Fibroblast of the aortic adventitia (primary cell): ENCODE results near the gene TMEM94. TPM values are rescaled to one million over a fixed set of nuclear protein-coding genes. Genes with fewer than 3 reads are reported as not detected.

Experiments used
- DNase-seq: peaks from one replicate; pipeline ENCODE4 v3.0.0-alpha.2; 2010; ENCODE audit warnings: low read depth
- H3K4me3 ChIP-seq: 2 replicates; pipeline ENCODE4 v1.5.1; 2011; ENCODE audit warnings: low read depth, mild to moderate bottlenecking, control low read depth, low read length, moderate library complexity
- CTCF ChIP-seq: IDR thresholded peaks from 2 replicates; pipeline ENCODE4 v1.5.1; 2011; ENCODE audit warnings: mild to moderate bottlenecking, low read length, control low read depth, inconsistent platforms; ENCODE audit not compliant: insufficient read depth
- total RNA-seq: library from RNA; depleted of rRNA; stranded (reverse); fragments of >200 nt; gene quantifications from 2 replicates; pipeline ENCODE4 v1.2.3, GENCODE V29; 2012; ENCODE audit warnings: low replicate concordance

TMEM94 gene
- total RNA-seq, 1 donor: 29.7 TPM

GRCh38 chr17:75540923-75541503 lies 84.6 kb downstream of the TMEM94 start:
- DNase-seq: no peak
- no peak overlapping the region for H3K4me3 ChIP-seq
- TF ChIP-seq CTCF: no peak

- no peak for TF ChIP-seq CTCF
- no peak overlapping the region for H3K4me3 ChIP-seq
- DNase-seq: no peak
Observed at GRCh38 chr17:75542229-75542628, 85.8 kb downstream of the TMEM94 start.

GRCh38 chr17:75542728-75543336 lies 86.4 kb downstream of the TMEM94 start:
- TF ChIP-seq CTCF: no peak
- H3K4me3 ChIP-seq: no peak overlapping the region
- DNase-seq: no peak

- H3K4me3 ChIP-seq: no peak overlapping the region
- DNase-seq: no peak
Observed at GRCh38 chr17:75544250-75544649, 87.8 kb downstream of the TMEM94 start.

GRCh38 chr17:75546181-75546580 lies 89.7 kb downstream of the TMEM94 start:
- no peak overlapping the region for H3K4me3 ChIP-seq
- DNase-seq: no peak
- TF ChIP-seq CTCF: no peak

More at GRCh38 chr17:75544250-75544649, 87.8 kb downstream of the TMEM94 start:
- TF ChIP-seq CTCF: no peak

GRCh38 chr17:75547091-75547490 lies 90.7 kb downstream of the TMEM94 start:
- H3K4me3 ChIP-seq: no peak overlapping the region
- TF ChIP-seq CTCF: no peak
- DNase-seq: no peak

- no peak overlapping the region for H3K4me3 ChIP-seq
- TF ChIP-seq CTCF: no peak
- no peak for DNase-seq
Observed at GRCh38 chr17:75548813-75549212, 92.4 kb downstream of the TMEM94 start.
